Measurements from ENCODE around the gene EVL.

GRCh38 chr14:100122481-100123223 is 57.4 kb downstream of the EVL start:
- TF ChIP-seq CTCF (conservative IDR thresholded peaks at IDR 0.05; ENCODE audit: low read length): no peak
- no peak for TF ChIP-seq EZH2phosphoT487 (IDR thresholded peaks at IDR 0.05; ENCODE audit: borderline replicate concordance)

All from Loucy (cell line).